H9 (cell line): ENCODE measurements around the gene ART3. TPM values are rescaled to one million over a fixed set of nuclear protein-coding genes. Genes with fewer than 3 reads are reported as not detected.

Source experiments
- DNase-seq: peaks from one replicate; pipeline ENCODE4 v3.0.0-alpha.2; 2017
- H2AFZ ChIP-seq: one replicate; pipeline ENCODE4 v1.6.1; 2013; ENCODE audit warnings: mild to moderate bottlenecking, low read length, control low read depth, moderate library complexity
- H2AK5ac ChIP-seq: 2 replicates; pipeline ENCODE4 v1.6.1; 2013; ENCODE audit warnings: low read length, control low read depth, mixed read lengths; ENCODE audit not compliant: insufficient read length
- H2BK120ac ChIP-seq: one replicate; pipeline ENCODE4 v1.6.1; 2013; ENCODE audit warnings: low read depth, mild to moderate bottlenecking, low read length, control low read depth, inconsistent platforms; ENCODE audit not compliant: poor library complexity, severe bottlenecking
- H2BK12ac ChIP-seq: 2 replicates; pipeline ENCODE4 v1.6.1; 2013; ENCODE audit warnings: low read length, control low read depth, mixed read lengths, low read depth; ENCODE audit not compliant: insufficient read length
- H2BK15ac ChIP-seq: 2 replicates; pipeline ENCODE4 v1.6.1; 2013; ENCODE audit warnings: low read depth, low read length, control low read depth
- H2BK20ac ChIP-seq: one replicate; pipeline ENCODE4 v1.6.1; 2013; ENCODE audit warnings: low read depth, mild to moderate bottlenecking, low read length, control low read depth, inconsistent platforms; ENCODE audit not compliant: poor library complexity, severe bottlenecking
- H2BK5ac ChIP-seq: 2 replicates; pipeline ENCODE4 v1.6.1; 2013; ENCODE audit warnings: low read length, control low read depth, mixed read lengths; ENCODE audit not compliant: insufficient read length
- H3K14ac ChIP-seq: 2 replicates; pipeline ENCODE4 v1.6.1; 2013; ENCODE audit warnings: low read length, control low read depth; ENCODE audit not compliant: insufficient read depth
- H3K18ac ChIP-seq: 2 replicates; pipeline ENCODE4 v1.6.1; 2013; ENCODE audit warnings: low read depth, mild to moderate bottlenecking, mixed read lengths, low read length, control low read depth; ENCODE audit not compliant: insufficient read length
- H3K23ac ChIP-seq: 2 replicates; pipeline ENCODE4 v1.6.1; 2013; ENCODE audit warnings: low read length, control low read depth, mixed read lengths, low read depth; ENCODE audit not compliant: insufficient read length
- H3K23me2 ChIP-seq: 2 replicates; pipeline ENCODE4 v1.6.1; 2013; ENCODE audit warnings: low read depth, mild to moderate bottlenecking, mixed read lengths, low read length, control low read depth; ENCODE audit not compliant: insufficient read length, poor library complexity, severe bottlenecking
- H3K27ac ChIP-seq: 2 replicates; pipeline ENCODE4 v1.5.1; 2013; ENCODE audit warnings: low read length, control low read depth, mixed read lengths, low read depth; ENCODE audit not compliant: insufficient read length
- H3K27me3 ChIP-seq: 2 replicates; pipeline ENCODE4 v1.6.1; 2013; ENCODE audit warnings: low read length, control low read depth, inconsistent platforms; ENCODE audit not compliant: insufficient read depth
- H3K4ac ChIP-seq: 2 replicates; pipeline ENCODE4 v1.6.1; 2013; ENCODE audit warnings: low read depth, mild to moderate bottlenecking, control low read depth, inconsistent platforms, low read length, moderate library complexity
- H3K4me1 ChIP-seq: 2 replicates; pipeline ENCODE4 v1.6.1; 2013; ENCODE audit warnings: low read length, control low read depth, inconsistent platforms; ENCODE audit not compliant: insufficient read depth
- H3K4me2 ChIP-seq: 2 replicates; pipeline ENCODE4 v1.6.1; 2013; ENCODE audit warnings: low read length, control low read depth, mixed read lengths; ENCODE audit not compliant: insufficient read length, insufficient read depth
- H3K56ac ChIP-seq: 2 replicates; pipeline ENCODE4 v1.6.1; 2013; ENCODE audit warnings: low read depth, mild to moderate bottlenecking, mixed read lengths, low read length, control low read depth; ENCODE audit not compliant: insufficient read length
- H3K79me1 ChIP-seq: 2 replicates; pipeline ENCODE4 v1.6.1; 2013; ENCODE audit warnings: low read depth, mild to moderate bottlenecking, moderate library complexity, low read length, control low read depth, inconsistent platforms; ENCODE audit not compliant: insufficient read depth, poor library complexity, severe bottlenecking
- H3K79me2 ChIP-seq: 2 replicates; pipeline ENCODE4 v1.6.1; 2013; ENCODE audit warnings: low read length, control low read depth, inconsistent platforms; ENCODE audit not compliant: insufficient read depth
- H3K9ac ChIP-seq: 2 replicates; pipeline ENCODE4 v1.6.1; 2013; ENCODE audit warnings: low read length, control low read depth, mixed read lengths; ENCODE audit not compliant: insufficient read length; ENCODE audit errors: extremely low read depth
- H3K9me3 ChIP-seq: one replicate; pipeline ENCODE4 v1.6.1; 2013; ENCODE audit warnings: low read depth, low read length, inconsistent platforms; ENCODE audit not compliant: control insufficient read depth
- H3T11ph ChIP-seq: one replicate; pipeline ENCODE4 v1.6.1; 2013; ENCODE audit warnings: mild to moderate bottlenecking, low read length, control low read depth, inconsistent platforms
- H4K20me1 ChIP-seq: one replicate; pipeline ENCODE4 v1.6.1; 2013; ENCODE audit not compliant: control insufficient read depth, insufficient read length, insufficient read depth
- H4K5ac ChIP-seq: 2 replicates; pipeline ENCODE4 v1.6.1; 2013; ENCODE audit warnings: low read depth, mild to moderate bottlenecking, mixed read lengths, low read length, control low read depth; ENCODE audit not compliant: insufficient read length
- H4K8ac ChIP-seq: replicated peaks from 2 replicates; pipeline ENCODE4 v1.6.1; 2013; ENCODE audit warnings: low read length, control low read depth, mixed read lengths, low read depth; ENCODE audit not compliant: insufficient read length
- H4K91ac ChIP-seq: 2 replicates; pipeline ENCODE4 v1.6.1; 2013; ENCODE audit warnings: low read depth, mild to moderate bottlenecking, moderate library complexity, mixed read lengths, low read length, control low read depth; ENCODE audit not compliant: insufficient read length
- H3K27ac Mint-ChIP-seq, 3 experiments: 2 replicates in 2 of 3; 3 replicates in 1 of 3; pipeline ENCODE4 v1.8.0; 2020 to 2021; ENCODE audit warnings: mixed read lengths in 3 of 3, mild to moderate bottlenecking in 1 of 3, moderate library complexity in 1 of 3
- H3K27me3 Mint-ChIP-seq: 2 replicates; pipeline ENCODE4 v1.8.0; 2021; ENCODE audit warnings: low read depth, mild to moderate bottlenecking, moderate library complexity, mixed read lengths
- H3K36me3 Mint-ChIP-seq, 3 experiments: 2 replicates in 2 of 3; 3 replicates in 1 of 3; pipeline ENCODE4 v1.8.0; 2020 to 2021; ENCODE audit warnings: low read depth in 3 of 3, mixed read lengths in 3 of 3; ENCODE audit not compliant: insufficient read depth in 1 of 3
- H3K4me1 Mint-ChIP-seq, 2 experiments: 2 replicates each; pipeline ENCODE4 v1.8.0; 2020; ENCODE audit warnings: mixed read lengths in 2 of 2
- H3K4me3 Mint-ChIP-seq, 2 experiments: 2 replicates in 1 of 2; 3 replicates in 1 of 2; pipeline ENCODE4 v1.8.0; 2020 to 2021; ENCODE audit warnings: mild to moderate bottlenecking in 2 of 2, mixed read lengths in 2 of 2, moderate library complexity in 1 of 2
- H3K9me3 Mint-ChIP-seq, 2 experiments: 2 replicates in 1 of 2; 3 replicates in 1 of 2; pipeline ENCODE4 v1.8.0; 2020; ENCODE audit warnings: mild to moderate bottlenecking in 2 of 2, mixed read lengths in 2 of 2, moderate library complexity in 1 of 2
- CTCF ChIP-seq: fragments of 200-600 bp; sonication (generic); conservative IDR thresholded peaks from 3 replicates; pipeline ENCODE4 v1.8.0; 2021; ENCODE audit warnings: antibody characterized with exemption, mild to moderate bottlenecking
- WGBS: extraction: QIAGEN DNeasy Blood & Tissue Kit; methylation state at CpG from one replicate; pipeline ENCODE4 v1.1.7; 2013; ENCODE audit warnings: missing lambda C conversion rate, low lambda C conversion rate, mixed read lengths; ENCODE audit not compliant: insufficient read length; ENCODE audit errors: extremely low coverage; 5-methylcytosine and 5-hydroxymethylcytosine counted together
- total RNA-seq: library from RNA; stranded (reverse); gene quantifications from 2 replicates; pipeline ENCODE4 v1.2.1, GENCODE V29; 2021

The ART3 gene
- total RNA-seq, 1 experiment from 2014 or later, result 0.74 TPM

GRCh38 chr4:76067652-76068286, 6.7 kb upstream of the ART3 start:
- Mint-ChIP-seq H3K27me3 (no peaks in the 10 kb centered on the region), H3K4me1 (no peaks in the 10 kb centered on the region), H3K27ac (no peak overlapping the region), H3K9me3 (peaks cover 0 to 1% of the 10 kb centered on the region in 2 experiments; a peak in 2 of 5 replicates), H3K4me3 (no peak overlapping the region), H3K36me3 (no peaks in the 10 kb centered on the region)
- Histone ChIP-seq H2AFZ (no peak overlapping the region), H3K79me2 (no peaks in the 10 kb centered on the region), H4K20me1 (no peaks in the 10 kb centered on the region), H3K56ac (no peak overlapping the region), H3K4ac (no peak overlapping the region), H4K8ac (no peak overlapping the region), H2BK5ac (no peak overlapping the region), H2BK12ac (no peak overlapping the region), H3K4me1 (peaks cover 5% of the 10 kb centered on the region; the same call in 1 of the 2 replicates), H3K79me1 (no peaks in the 10 kb centered on the region), H3K4me2 (no peak overlapping the region), H3K14ac (no peak overlapping the region), H3K27me3 (no peaks in the 10 kb centered on the region), H4K5ac (no peak overlapping the region), H2BK15ac (no peak overlapping the region), H3K27ac (no peak overlapping the region), H2BK20ac (no peak overlapping the region), H2BK120ac (no peak overlapping the region), H3K23me2 (no peaks in the 10 kb centered on the region), H2AK5ac (no peak overlapping the region), H3K23ac (no peak overlapping the region), H3K9me3 (no peaks in the 10 kb centered on the region), H3T11ph (no peak overlapping the region), H3K9ac (no peak overlapping the region), H3K18ac (no peak overlapping the region), H4K91ac (no peak overlapping the region)
- peak; percentile 65 for DNase-seq
- WGBS, result no CpG with 5 or more reads among the region's 2 CpGs
- peak; percentile 96 for TF ChIP-seq CTCF
